Ramos (cell line): ENCODE measurements around the gene LRRN4.
"Not testable (repeated sequence)": the region's sequence is repeated elsewhere in the genome, so short reads cannot be mapped to it uniquely, and the experiment has no call there.

Source experiments
- in situ Hi-C: fragments of 300-500 bp; cut with MboI; formaldehyde crosslinking; loops from one replicate; pipeline ENCODE4 v1.14.3; 2022; ENCODE audit warnings: low sequenced_read_pairs; ENCODE audit not compliant: unreplicated experiment

Gene LRRN4

DNA sequence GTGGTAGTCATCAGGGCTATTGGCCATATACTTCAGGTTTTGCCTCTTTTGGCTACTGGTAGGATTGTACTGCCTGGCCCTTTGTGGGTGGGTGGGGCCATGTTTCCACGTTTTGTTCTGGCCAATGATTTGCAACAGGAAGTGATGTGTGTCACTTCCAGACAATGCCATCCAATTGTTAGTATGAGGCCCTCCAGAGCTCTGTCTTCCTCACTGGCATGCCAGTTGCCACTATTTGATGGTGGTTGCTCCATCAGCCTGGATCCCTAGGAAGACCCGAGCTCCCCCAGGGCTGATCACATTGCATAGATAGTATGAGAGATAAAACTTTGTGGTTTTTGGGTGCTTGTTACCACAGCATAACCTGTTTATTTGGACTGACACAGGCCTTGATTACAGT, 7.7 kb upstream of the LRRN4 start:
- in situ Hi-C loops = no loop called here

DNA sequence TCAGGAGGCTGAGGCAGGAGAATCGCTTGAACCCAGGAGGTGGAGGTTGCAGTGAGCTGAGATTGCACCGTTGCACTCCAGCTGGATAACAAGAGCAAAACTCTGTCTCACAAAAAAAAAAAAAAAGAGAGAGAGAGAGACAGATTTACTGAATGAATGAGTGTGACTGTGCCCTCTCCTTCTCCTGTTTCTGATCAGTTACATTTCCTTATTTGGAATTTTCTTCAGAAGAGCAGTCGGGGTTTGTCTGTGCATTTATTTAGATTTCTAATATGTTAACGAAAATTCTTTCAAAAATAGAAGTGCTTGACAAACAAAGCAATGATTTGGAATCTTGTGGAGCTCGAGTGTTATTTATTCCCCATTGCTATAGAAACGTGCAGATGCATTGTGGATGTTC, 6.4 kb upstream of the LRRN4 start:
- in situ Hi-C loops = no loop called here

DNA sequence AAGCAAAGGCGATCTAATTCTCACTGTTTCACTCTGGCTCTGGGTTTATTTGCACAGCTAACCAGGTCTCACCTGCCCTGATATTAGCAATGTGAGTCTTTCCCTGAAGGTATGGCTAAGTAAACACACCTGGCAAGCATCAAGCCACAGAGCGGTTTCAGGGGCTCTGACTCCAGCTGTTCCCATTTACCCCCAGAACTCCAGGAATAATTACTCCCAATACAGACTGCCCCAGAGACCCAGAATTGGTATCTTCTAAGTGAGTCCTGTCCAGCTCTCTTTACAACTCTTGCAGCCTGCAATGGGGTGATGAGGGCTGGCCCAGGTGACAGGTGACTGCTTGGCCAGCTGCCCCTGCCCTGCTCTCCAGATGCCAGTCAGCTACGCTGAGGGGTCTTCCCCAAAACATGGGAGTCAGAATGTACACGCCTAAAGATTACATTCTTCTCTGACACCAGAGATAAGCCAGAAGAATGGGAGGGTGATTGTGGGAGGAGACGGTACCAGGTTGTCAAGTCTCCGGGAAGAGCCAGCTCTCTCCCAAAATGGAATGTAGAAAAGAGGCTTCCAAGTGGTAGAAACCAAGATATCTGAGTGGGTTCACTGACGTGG, 4.9 kb upstream of the LRRN4 start:
- in situ Hi-C loops = no loop called here

DNA sequence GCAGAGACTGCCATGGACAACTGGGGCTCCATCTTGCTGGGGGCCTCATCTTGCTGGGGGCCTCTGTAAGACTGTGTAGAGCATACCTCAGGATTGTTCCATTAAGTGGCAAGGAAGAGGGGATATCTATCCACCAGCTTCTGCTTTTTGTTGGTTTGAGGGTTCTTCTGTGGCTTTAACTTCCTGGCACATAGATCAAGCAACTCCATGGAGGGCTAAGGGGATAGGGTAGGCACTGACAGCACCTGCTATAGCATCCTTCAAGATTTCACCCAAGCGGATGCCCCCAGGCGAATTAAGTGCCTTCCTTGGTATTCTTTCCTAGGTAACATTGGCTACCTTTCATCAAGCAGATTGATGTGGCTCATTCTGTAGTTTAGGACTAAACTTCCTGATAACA, 3.8 kb upstream of the LRRN4 start:
- in situ Hi-C loops = no loop called here

DNA sequence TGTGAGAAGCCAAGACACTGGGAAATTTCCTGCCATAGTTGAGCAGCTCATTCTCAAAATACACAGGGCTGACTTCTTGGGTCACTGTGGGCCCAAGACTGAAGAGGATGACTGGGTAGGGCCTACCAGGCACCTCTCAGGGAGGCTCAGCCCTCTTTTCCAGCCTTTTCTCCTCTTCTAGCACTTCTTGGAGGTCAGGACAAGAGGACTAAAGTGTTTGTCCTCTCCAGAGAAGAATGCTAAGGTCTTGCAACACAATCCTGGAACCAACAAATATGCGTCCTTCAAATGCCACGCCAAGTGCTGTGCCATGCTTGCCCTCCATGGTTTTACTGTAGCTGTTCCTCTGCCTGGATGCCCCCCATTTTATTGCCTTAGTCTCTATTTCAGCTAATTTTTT, 3.3 kb upstream of the LRRN4 start:
- in situ Hi-C loops = no loop called here

DNA sequence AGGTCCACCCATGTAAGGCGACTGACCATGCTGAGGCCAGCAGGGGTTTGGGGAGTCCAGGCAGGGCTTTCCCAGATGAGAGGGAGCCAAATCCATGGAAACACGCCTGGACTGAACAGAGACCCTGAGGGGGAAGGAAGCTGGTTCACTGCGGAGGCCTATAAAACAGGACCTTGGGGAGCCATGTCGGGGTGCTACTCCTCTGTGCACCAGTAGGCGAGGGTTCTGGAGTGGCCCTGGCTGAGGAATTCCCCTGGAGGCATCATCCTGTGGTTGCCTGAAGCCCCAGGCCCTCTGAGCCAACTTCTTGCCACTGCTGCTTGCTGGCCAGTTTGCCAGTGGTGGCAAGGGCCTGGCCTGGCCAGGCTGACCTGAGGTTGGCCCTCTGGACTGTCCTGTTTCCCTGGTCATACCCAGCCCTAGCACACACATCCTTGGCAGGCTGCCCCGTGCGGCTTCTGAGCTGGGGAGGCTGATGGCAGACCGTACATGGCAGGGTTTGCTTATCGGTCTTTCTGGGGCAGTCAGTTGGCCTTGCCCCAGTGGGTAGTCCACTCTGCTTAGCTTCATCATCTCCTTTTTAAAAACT, 2.2 kb upstream of the LRRN4 start:
- in situ Hi-C loops = no loop called here

DNA sequence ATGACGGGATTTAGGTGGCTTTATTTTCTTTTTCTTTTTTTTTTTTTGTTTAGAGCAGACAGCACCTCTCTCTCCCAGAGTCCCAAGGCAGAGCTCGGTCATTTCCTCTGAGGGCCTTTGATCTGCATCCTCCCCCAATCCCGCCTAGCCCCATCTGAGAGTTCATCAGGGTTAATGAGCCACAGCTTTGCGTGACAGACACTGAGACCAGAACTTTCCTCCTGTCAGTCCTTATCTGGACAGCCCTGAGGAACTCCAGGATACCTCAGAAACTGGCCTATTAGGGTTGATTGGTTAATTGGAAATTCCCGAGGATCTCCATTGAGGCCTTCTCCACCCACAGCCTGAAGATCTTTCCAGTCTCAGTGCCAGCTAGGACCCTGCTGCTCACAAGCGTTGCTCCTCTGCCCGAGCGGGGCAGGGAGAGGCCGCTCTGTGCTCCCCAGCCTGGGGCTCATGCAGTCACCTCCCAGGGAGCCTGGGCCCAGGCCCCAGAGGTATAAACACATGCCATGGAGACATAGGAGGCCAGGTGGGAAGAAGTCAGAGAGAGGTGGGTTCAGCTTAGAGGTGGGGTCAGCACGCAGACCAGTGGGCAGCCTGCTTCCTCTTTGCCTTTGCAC, 1.4 kb upstream of the LRRN4 start:
- in situ Hi-C loops = no loop called here

DNA sequence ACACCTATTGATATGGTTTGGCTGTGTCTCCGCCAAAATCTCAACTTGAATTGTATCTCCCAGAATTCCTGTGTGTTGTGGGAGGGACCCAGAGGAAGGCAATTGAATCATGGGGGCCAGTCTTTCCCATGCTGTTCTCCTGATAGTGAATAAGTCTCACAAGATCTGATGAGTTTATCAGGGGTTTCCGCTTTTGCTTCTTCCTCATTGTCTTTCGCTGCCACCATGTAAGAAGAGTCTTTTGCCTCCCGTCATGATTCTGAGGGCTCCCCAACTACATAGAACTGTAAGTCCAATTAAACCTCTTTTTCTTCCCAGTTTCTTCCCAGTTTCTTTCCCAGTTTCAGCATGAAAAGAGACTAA, 810 bp upstream of the LRRN4 start:
- in situ Hi-C loops = not testable (repeated sequence)

DNA sequence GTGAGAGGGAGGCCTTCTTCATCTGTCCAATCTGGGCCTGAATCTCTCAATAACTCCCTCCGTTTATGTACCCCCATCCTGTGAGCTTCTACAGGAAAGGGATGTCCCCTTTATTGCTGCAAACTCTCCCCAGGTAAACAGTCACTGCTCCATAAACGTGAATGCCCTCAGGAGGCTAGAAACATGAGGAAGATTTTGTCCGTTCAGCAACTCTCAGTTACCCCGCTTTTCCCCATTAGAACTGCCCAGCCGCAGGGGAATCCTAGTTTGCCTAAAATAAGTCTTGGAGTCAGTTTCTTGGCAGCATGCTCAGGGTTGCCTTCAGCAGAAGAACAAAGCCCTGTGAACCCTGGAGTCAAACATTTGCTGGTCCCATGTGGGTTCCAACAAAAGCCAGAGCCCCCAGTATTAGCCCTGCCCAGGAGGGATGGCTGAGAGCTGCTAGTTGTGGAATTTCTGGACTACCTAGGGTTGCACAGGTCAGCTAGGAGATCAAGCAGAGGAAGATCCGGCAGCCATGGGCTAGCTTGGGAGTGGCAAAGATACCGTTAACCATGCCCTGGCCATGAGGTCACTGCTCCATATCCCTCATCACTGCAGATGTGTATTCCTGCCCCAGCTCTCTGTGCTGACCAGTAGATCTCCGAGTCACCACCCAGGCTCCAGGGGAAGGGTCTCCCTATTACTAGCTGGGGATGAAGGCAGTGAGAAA, 640 bp downstream of the LRRN4 start:
- in situ Hi-C loops = no loop called here

DNA sequence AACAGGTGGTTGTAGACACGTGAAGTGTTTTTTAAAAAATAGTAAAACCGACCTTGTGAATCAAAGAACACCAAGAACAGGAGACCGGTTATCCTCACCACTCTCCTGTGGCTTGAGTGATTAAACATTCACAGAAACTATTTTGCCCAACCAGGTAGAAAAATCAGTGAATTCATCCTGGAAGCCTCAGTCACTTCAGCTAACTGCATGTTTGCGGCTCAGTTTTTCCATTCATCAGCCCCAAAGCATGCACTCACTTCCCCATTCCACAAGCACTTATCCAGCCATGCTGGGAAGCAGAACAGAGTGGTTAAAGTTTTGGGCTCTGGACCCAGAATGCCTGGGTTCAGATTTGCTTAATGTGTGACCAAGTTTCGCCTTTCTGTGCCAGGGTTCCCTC, 2.4 kb downstream of the LRRN4 start:
- in situ Hi-C loops = no loop called here

DNA sequence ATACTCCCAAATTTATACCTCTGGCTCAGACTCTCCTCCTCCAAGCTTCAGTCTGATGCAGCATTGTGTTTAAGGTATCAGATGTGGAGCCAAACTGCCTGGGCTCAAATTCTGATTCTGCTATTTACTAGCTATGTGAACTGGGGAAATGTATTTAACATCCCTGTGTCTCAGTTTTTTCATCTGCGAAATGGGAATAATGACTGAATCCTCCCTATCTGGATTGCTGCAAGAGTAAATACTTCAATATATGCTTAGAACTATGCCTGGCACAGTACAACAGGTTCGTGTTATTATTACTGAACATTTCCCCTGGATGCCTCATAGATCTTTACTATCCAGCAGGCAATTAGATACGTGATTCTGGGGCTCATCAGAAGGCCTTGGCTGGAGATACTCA, 5.5 kb downstream of the LRRN4 start:
- in situ Hi-C loops = no loop called here

DNA sequence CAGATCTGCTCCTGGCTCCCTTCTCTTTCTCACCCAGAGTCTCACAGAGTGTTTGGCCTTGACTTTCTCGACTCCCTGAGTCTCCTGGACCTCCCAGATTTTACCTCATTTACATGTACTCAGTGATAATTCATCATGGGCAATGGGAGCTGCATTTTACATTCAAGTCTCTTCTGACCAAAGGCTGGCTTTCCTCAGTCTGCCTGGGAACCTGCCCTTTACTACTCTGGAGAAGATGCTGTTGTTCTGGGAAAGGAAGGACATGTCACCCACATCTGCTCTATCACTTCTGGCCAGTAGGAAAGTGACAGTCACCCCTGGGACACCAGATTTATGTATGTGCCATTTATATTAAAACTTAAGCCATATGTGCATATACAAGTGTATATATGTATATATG, 7.4 kb downstream of the LRRN4 start:
- in situ Hi-C loops = no loop called here

DNA sequence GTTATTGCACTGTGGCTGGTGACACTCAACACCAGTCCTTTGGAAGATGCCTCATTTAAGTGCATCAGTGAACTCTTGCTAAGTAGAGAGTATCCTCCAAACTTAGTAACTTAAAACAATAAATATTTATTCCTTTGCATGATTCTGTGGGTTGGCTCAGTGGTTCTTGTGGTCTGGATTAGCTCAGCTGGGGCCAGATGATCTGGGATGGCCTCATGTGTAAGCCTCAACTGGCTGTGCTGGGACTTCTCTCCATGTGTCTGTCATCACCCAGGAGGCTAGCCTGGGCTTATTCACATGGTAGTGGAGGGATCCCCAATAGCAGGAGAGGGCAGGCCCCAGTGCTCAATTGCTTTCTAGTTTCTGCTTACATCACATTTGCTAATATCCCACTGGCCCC, 8.3 kb downstream of the LRRN4 start:
- in situ Hi-C loops = no loop called here

DNA sequence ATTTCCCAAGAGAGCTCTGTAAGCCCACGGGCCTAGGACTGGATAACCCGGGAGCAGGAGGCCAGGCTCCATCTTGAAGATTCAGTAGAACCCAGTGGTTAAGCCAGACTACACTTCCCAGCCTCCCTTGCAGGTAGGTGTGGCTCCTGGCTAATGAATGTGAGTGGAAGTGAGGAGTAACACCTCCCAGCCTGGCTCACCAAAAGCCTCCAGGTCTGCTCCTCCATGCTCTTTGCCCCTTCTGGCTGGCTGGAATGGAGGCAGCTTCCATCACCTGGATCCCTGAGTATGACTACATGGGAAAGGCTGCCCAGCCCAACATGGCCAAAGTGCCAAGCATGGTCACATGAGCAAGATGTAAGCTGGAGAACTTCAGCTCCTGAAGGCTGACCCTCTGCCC, 9.7 kb downstream of the LRRN4 start:
- in situ Hi-C loops = no loop called here

DNA sequence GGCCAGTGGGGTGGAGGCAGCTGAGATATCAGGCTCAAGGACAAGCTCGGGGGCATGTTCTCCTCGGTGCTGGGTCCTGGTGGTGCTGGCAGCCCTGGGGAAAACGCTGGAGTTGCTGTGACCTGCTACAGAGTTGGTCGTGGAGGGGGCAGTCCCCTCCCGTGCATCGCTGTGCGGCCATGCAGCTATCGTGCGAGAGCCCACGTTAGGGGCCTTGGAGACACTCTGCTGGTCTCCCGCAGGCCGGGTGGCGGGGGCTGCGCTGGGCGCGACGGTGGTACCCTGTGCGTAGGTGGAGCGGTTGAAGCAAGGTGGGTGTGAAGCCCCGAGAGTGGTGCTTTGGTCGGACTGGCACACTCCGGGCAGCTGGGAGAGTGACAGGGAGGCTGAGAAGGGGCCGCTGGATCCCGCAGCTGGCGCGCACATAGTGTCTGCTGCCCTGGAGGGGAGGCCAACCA, 12.0 kb downstream of the LRRN4 start:
- in situ Hi-C loops = no loop called here

DNA sequence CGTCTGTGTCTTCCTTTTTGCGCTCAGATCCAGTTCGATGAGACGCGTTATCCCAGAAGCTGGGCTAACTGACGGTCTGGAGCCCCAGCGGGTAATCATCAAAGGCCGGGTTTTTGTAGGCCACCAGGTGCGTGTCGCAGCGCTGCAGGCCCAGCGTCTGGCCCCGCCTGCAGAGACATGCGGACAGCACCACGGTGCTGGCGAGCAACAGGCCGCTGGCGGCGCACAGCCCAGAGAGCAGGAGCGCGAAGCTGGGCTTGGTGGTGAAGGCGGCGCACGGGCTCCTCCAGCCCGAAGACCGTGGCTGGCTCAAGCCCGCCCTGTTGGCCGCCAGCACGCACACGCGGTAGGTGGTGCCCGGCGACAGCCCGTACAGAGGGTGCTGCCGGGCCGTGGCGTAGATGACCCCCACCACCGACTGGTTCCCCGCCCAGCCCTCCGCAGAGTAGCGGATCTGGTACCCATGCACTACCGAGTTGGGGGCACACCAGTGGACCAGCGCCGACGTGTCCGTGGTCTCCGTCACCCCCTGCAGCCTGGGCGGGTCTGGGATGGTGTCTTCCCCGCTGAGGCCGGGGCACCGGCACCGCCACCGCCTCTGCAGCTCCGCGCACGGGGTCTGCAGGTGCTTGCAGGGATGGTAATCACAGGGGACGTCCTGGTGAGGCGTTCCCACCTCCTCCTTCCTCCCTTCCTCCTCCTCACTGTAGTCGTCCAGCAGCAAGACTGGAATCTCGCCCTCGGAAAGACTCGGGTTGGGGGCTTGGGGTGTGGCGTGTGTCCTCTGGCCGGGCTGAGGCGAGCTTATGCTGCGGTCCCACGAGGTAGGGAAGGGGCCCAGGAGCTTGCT, 12.7 kb downstream of the LRRN4 start:
- in situ Hi-C loops = no loop called here

DNA sequence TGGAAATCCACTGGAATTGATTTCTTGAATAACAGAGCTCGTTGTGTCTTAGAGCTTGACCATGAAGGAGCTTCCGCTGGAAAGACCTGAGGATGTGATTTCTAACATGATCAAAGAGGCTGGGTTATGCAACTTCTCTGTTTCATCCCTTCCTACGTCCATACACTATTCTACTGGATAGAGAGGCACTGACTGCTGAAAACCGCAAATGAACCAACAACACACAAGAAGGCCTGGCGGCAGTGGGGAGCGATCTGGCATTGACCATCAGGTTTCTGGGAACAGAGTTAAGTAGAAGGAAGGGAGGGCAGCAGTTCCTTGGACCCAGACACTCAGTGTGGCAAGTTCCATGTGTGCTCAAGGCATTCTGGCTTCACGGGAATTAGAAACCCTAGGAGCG, 13.3 kb downstream of the LRRN4 start:
- in situ Hi-C loops = no loop called here

DNA sequence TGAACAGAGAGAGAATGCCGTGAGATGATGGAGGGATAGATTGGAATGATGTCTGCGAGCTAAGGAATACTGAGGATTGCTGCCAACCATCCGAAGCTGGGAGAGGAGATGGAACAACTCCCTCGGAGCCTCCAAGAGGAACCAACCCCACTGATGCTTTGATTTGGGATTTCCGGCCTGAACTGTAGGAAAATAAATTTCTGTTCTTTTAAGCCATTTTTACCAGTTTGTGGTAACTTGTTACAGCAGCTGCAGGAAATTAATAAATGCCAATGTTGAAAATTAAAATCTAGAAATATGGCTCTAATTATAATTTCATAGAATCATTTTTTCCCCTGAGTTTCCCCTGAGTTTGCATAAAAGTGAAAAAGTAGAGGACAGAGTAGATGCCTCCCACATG, 14.1 kb downstream of the LRRN4 start:
- in situ Hi-C loops = no loop called here

DNA sequence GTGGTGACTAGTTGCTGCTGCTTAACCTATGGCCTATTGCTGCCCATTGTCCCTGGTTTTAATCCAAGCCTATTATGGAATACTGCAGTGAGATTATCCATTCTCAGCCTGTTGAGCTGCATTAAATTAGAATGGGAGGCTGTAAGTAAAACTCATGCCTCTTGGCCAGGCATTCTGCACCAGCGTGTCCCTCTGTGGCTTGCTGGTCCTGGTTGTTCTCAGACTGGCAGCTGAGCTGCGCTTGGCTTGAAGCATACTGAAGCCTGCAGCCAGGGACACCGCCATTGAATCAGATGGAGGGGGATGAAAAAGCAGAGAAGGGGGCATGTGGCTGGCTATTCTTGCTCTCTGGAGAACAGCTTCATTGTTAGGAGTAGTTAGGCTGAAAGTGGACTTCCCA, 15.6 kb downstream of the LRRN4 start:
- in situ Hi-C loops = no loop called here

DNA sequence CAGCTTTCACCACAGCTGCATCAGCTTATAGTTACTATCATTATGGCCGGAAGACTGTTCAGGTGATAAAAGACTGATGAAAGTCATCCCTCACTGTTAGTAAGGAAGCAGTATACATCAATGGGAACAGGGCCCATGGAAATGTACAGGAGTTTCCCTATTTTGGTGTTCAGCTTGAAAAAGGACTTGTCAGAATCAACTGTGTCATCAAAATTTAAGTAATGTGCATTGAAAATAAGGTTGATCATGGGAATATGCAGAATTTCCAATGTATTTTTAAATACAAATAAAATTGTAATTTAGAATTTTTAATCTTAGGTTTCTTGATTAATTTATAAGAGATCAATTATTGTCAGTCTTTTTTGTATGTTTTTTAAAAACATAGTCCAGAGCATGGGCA, 16.8 kb downstream of the LRRN4 start:
- in situ Hi-C loops = no loop called here

DNA sequence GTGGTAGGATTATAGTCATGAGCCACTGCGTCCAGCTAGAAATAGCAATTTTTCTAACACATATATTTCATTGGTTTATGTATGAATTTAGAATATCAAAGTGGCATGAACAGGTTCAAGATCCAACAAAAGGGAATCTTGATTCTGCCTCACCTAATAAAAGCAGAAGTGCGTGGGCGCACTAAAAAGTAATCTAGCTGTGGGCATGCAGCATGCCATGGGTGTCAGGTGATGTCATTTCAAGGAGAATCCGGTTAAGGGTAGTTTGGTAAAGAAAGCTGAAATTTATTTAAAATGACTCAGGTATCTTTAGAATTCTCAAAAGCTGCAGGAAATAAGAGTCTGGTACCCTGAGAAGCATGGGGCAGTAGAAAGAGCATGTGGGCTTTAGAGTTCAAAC, 17.6 kb downstream of the LRRN4 start:
- in situ Hi-C loops = no loop called here
